ENCODE results near the gene FMNL1. TPM values are rescaled to one million over a fixed set of nuclear protein-coding genes. Genes with fewer than 3 reads are reported as not detected.

The FMNL1 gene
- polyA plus RNA-seq, 4 donors = 4.4 to 7.7 (median 6.7) TPM

GRCh38 chr17:45296833-45297124 is 75.1 kb downstream of the FMNL1 start:
- no peak for DNase-seq (ENCODE audit: low read depth in 4 of 4, low spot score in 2 of 4)

Other genes starting within 250 kb of the FMNL1 start
- gene DCAKD, start 170.3 kb upstream of the FMNL1 start, polyA plus RNA-seq (ENCODE audit: insufficient read length in 4 of 4) = 10 to 100 TPM; 46.3 to 69.4 (median 57.5) TPM
- 10 to 100 TPM; 70.3 to 95.5 (median 74.2) TPM for gene NMT1, start 160.6 kb upstream of the FMNL1 start, polyA plus RNA-seq (ENCODE audit: insufficient read length in 4 of 4)
- 10 to 100 TPM; 21.1 to 38.0 (median 30.0) TPM for gene PLCD3, start 89.4 kb upstream of the FMNL1 start, polyA plus RNA-seq (ENCODE audit: insufficient read length in 4 of 4)
- 10 to 100 TPM; 11.4 to 19.0 (median 16.9) TPM for gene ACBD4, start 86.2 kb upstream of the FMNL1 start, polyA plus RNA-seq (ENCODE audit: insufficient read length in 4 of 4)
- 10 to 100 TPM; 36.3 to 44.6 (median 43.1) TPM for gene HEXIM1, start 73.4 kb upstream of the FMNL1 start, polyA plus RNA-seq (ENCODE audit: insufficient read length in 4 of 4)
- 10 to 100 TPM; 11.8 to 19.8 (median 16.6) TPM for gene HEXIM2, start 60.0 kb upstream of the FMNL1 start, polyA plus RNA-seq (ENCODE audit: insufficient read length in 4 of 4)
- gene SPATA32, start 40.2 kb downstream of the FMNL1 start, polyA plus RNA-seq (ENCODE audit: insufficient read length in 4 of 4) = under 1 TPM in 3 of 4 donors, not detected in 1; 0.11 to 0.43 (median 0.25) TPM
- gene MAP3K14, start 95.1 kb downstream of the FMNL1 start, polyA plus RNA-seq (ENCODE audit: insufficient read length in 4 of 4) = 1 to 10 TPM; 5.3 to 8.0 (median 6.4) TPM
- 10 to 100 TPM; 11.9 to 20.9 (median 17.7) TPM for gene ARHGAP27, start 211.0 kb downstream of the FMNL1 start, polyA plus RNA-seq (ENCODE audit: insufficient read length in 4 of 4)

All from left renal cortex interstitium (tissue), 4 donors.